Spleen (tissue), 7 donors: Measurements from ENCODE around the gene MIER3.

Experiments
- POLR2A ChIP-seq, 3 donors: fragments of 450-650 bp; IDR thresholded peaks; one replicate each; pipeline ENCODE4 v1.5.1; 2017; ENCODE audit warnings: antibody characterized with exemption in 3 of 3, mild to moderate bottlenecking in 1 of 3
- POLR2AphosphoS5 ChIP-seq, 3 donors: sonication (generic); formaldehyde crosslinking; IDR thresholded peaks; one replicate each; pipeline ENCODE4 v1.5.1; 2017; ENCODE audit warnings: antibody characterized with exemption in 3 of 3
- TF ChIP-seq, protein P1 (sequence below), 11 experiments: fragments of 200-600 bp in 7 of 11; fragments of 450-650 bp in 4 of 11; sonication (generic) in 4 of 11; IDR thresholded peaks in 8 of 11; conservative IDR thresholded peaks in 3 of 11; 1 replicate in 7 of 11; 2 replicates in 4 of 11; pipeline versions ENCODE4 v1.4.0 to v1.8.0; 2016 to 2021; ENCODE audit warnings: antibody characterized with exemption in 11 of 11, inconsistent platforms in 4 of 11, mild to moderate bottlenecking in 1 of 11
- donor health status: DM: no; HTN: no; CAD: no; lungs with moderate emphysema.
- donor health status: DM: no; HTN: no; CAD: no.
- donor health status: DM: no; HTN: no; CAD: no.

DNA sequence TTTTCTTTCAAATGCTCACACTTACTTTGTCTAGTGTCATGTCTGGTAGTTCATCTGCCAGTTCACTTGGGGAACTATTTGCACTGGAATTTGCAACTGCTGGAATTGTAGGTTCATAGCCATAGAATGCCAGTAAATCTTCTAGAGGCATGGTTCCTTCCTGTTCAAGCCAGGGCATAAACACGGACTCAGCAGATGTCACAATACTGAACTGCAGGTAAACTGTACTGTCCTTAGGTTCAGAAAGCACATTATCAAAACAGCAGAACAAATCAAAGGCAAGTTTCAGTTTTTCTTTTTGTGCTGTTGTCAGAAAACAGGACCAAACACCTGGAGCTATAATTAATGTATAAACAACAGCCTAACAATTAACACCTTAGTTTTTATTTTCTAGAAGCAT is 13.1 kb downstream of the MIER3 start:
- TF ChIP-seq, protein P1, sequence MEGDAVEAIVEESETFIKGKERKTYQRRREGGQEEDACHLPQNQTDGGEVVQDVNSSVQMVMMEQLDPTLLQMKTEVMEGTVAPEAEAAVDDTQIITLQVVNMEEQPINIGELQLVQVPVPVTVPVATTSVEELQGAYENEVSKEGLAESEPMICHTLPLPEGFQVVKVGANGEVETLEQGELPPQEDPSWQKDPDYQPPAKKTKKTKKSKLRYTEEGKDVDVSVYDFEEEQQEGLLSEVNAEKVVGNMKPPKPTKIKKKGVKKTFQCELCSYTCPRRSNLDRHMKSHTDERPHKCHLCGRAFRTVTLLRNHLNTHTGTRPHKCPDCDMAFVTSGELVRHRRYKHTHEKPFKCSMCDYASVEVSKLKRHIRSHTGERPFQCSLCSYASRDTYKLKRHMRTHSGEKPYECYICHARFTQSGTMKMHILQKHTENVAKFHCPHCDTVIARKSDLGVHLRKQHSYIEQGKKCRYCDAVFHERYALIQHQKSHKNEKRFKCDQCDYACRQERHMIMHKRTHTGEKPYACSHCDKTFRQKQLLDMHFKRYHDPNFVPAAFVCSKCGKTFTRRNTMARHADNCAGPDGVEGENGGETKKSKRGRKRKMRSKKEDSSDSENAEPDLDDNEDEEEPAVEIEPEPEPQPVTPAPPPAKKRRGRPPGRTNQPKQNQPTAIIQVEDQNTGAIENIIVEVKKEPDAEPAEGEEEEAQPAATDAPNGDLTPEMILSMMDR (IDR thresholded peaks at IDR 0.05 in 8 of 11, conservative IDR thresholded peaks at IDR 0.05 in 3 of 11), result no peak
- TF ChIP-seq POLR2A (IDR thresholded peaks at IDR 0.05) (no peak), POLR2AphosphoS5 (IDR thresholded peaks at IDR 0.05) (no peak)
